Endothelial cell of umbilical vein (primary cell): Measurements from ENCODE around the gene POU6F2. TPM values are rescaled to one million over a fixed set of nuclear protein-coding genes. Genes with fewer than 3 reads are reported as not detected.

Experiments used
- BruUV-seq: library from RNA; stranded (reverse); fragments of 400-500 nt; replicated peaks from 2 replicates; lab custom pipeline; 2021; lab: Mats Ljungman, UMichigan
- CTCF ChIA-PET: fragments of 300-600, 350-600 bp; sonication (Branson Sonifier 250); formaldehyde crosslinking; loops from one replicate; lab custom pipeline; 2021; ENCODE audit warnings: antibody characterized with exemption, inconsistent platforms; lab: Charles Lee
- POLR2A ChIA-PET: fragments of 300-600, 350-600 bp; sonication (Branson Sonifier 250); formaldehyde crosslinking; loops from one replicate; lab custom pipeline; 2021; ENCODE audit warnings: antibody characterized with exemption, inconsistent platforms; lab: Charles Lee
- DNase-seq: peaks from one replicate; pipeline ENCODE4 v3.0.0-alpha.2; 2011; ENCODE audit warnings: low read depth, low spot score
- FAIRE-seq: peaks from 2 replicates; lab custom pipeline; 2011; peaks lifted over from hg19 to GRCh38; lab: Jason Lieb, UNC
- H2AFZ ChIP-seq: 2 replicates; pipeline ENCODE4 v1.6.0; 2012; ENCODE audit warnings: low read depth, low read length, control low read depth, inconsistent platforms
- H3K27ac ChIP-seq: 2 replicates; pipeline ENCODE4 v1.5.1; 2011; ENCODE audit warnings: low read depth, mild to moderate bottlenecking, control low read depth, low read length, moderate library complexity; ENCODE audit not compliant: insufficient read depth
- H3K27me3 ChIP-seq, 2 experiments: 2 replicates each; pipeline versions ENCODE4 v1.6.0 to v1.6.1; 2011; ENCODE audit warnings: low read length in 2 of 2, mixed read lengths in 1 of 2; ENCODE audit not compliant: control insufficient read depth in 2 of 2, insufficient read depth in 2 of 2
- H3K36me3 ChIP-seq, 2 experiments: 2 replicates in 1 of 2; 3 replicates in 1 of 2; pipeline ENCODE4 v1.5.1; 2011; ENCODE audit warnings: low read length in 2 of 2, mild to moderate bottlenecking in 1 of 2, moderate library complexity in 1 of 2; ENCODE audit not compliant: control insufficient read depth in 2 of 2, insufficient read depth in 2 of 2; ENCODE audit errors: extremely low read depth in 1 of 2
- H3K4me1 ChIP-seq: 3 replicates; pipeline ENCODE4 v1.5.1; 2011; ENCODE audit warnings: mild to moderate bottlenecking, low read length; ENCODE audit not compliant: control insufficient read depth, insufficient read depth; ENCODE audit errors: extremely low read depth
- H3K4me2 ChIP-seq: 2 replicates; pipeline ENCODE4 v1.6.1; 2011; ENCODE audit warnings: low read length, control low read depth, mixed read lengths; ENCODE audit not compliant: insufficient read depth
- H3K4me3 ChIP-seq, 3 experiments: fragments of 200-600 bp in 1 of 3; sonication (generic), shearing (Covaris generic) in 1 of 3; replicated peaks in 1 of 3; 2 replicates each; pipeline ENCODE4 v1.5.1; 2011 to 2016; ENCODE audit warnings: control low read depth in 3 of 3, low read length in 3 of 3, mild to moderate bottlenecking in 2 of 3, inconsistent platforms in 1 of 3, low read depth in 1 of 3, moderate library complexity in 1 of 3; ENCODE audit not compliant: insufficient read depth in 1 of 3
- H3K79me2 ChIP-seq: 2 replicates; pipeline ENCODE4 v1.6.0; 2012; ENCODE audit warnings: low read length, inconsistent platforms; ENCODE audit not compliant: control insufficient read depth, insufficient read depth
- H3K9ac ChIP-seq: replicated peaks from 2 replicates; pipeline ENCODE3; 2011; ENCODE audit warnings: low read length, control low read depth; ENCODE audit not compliant: insufficient read depth; ENCODE audit errors: extremely low read depth
- H3K9me1 ChIP-seq: replicated peaks from 3 replicates; pipeline ENCODE4 v1.6.0; 2011; ENCODE audit warnings: mild to moderate bottlenecking, low read length; ENCODE audit not compliant: control insufficient read depth, insufficient read depth; ENCODE audit errors: extremely low read depth
- H3K9me3 ChIP-seq: replicated peaks from 2 replicates; pipeline ENCODE4 v1.5.1; 2012; ENCODE audit warnings: low read length, inconsistent platforms; ENCODE audit not compliant: control insufficient read depth, insufficient read depth
- H4K20me1 ChIP-seq: replicated peaks from 2 replicates; pipeline ENCODE3; 2011; ENCODE audit warnings: mild to moderate bottlenecking, low read length; ENCODE audit not compliant: control insufficient read depth, insufficient read depth; ENCODE audit errors: extremely low read depth
- EZH2 ChIP-seq: IDR thresholded peaks from 2 replicates; pipeline ENCODE4 v1.6.1; 2012; ENCODE audit warnings: borderline replicate concordance, low read depth, mild to moderate bottlenecking, moderate library complexity, low read length, inconsistent platforms; ENCODE audit not compliant: severe bottlenecking
- FOS ChIP-seq: IDR thresholded peaks from 2 replicates; pipeline ENCODE4 v1.6.1; 2011; ENCODE audit warnings: mild to moderate bottlenecking, low read length, moderate library complexity, borderline replicate concordance; ENCODE audit not compliant: insufficient read depth
- GATA2 ChIP-seq: IDR thresholded peaks from 2 replicates; pipeline ENCODE4 v1.7.0; 2011; ENCODE audit warnings: low read depth, mild to moderate bottlenecking, moderate library complexity, mixed read lengths, low read length; ENCODE audit not compliant: insufficient read length, insufficient read depth
- JUN ChIP-seq: IDR thresholded peaks from 2 replicates; pipeline ENCODE4 v1.6.1; 2011; ENCODE audit warnings: borderline replicate concordance, low read depth; ENCODE audit not compliant: insufficient read length, insufficient read depth
- MYC ChIP-seq: IDR thresholded peaks from one replicate; pipeline ENCODE4 v1.6.1; 2011; ENCODE audit warnings: mild to moderate bottlenecking, low read depth, low read length
- POLR2A ChIP-seq: IDR thresholded peaks from 2 replicates; pipeline ENCODE4 v1.6.1; 2012; ENCODE audit warnings: low read depth, mild to moderate bottlenecking, control low read depth, low read length
- POLR2AphosphoS5 ChIP-seq: IDR thresholded peaks from 2 replicates; pipeline ENCODE4 v1.6.1; 2012; ENCODE audit warnings: low read depth, mild to moderate bottlenecking, control low read depth, low read length, moderate library complexity; ENCODE audit not compliant: insufficient read depth
- dilution Hi-C: fragments of 300-500 bp; cut with MboI; formaldehyde crosslinking; loops from one replicate; pipeline ENCODE4 v1.15.0; 2019; ENCODE audit warnings: low sequenced_read_pairs; ENCODE audit not compliant: extremely low pct_ligation_motif_present
- intact Hi-C: fragments of 100-400 bp; cut with micrococcal nuclease; formaldehyde crosslinking; loops from one replicate; pipeline ENCODE4 v1.10.0; 2022
- polyA plus RNA-seq, 4 experiments: library from polyadenylated mRNA; depleted of rRNA in 3 of 4; stranded (reverse) in 3 of 4; unstranded in 1 of 4; fragments of >200 nt; gene quantifications; 2 replicates each; pipeline versions ENCODE4 v1.2.1 to v1.2.3, GENCODE V29; 2011 to 2012; ENCODE audit warnings: missing spikeins in 1 of 4
- total RNA-seq: library from RNA; stranded (reverse); gene quantifications from 2 replicates; pipeline ENCODE4 v1.2.3, GENCODE V29; 2021
- TF ChIP-seq, protein P1 (sequence below), 2 donors: IDR thresholded peaks; 1 replicate in 1 of 2; 2 replicates in 1 of 2; pipeline ENCODE4 v1.5.1; 2011; ENCODE audit warnings: low read length in 2 of 2, mild to moderate bottlenecking in 2 of 2, moderate library complexity in 2 of 2, control low read depth in 1 of 2, inconsistent platforms in 1 of 2, low read depth in 1 of 2; ENCODE audit not compliant: insufficient read depth in 1 of 2; ENCODE audit errors: extremely low read depth in 1 of 2
- TF ChIP-seq, protein P2 (sequence below): IDR thresholded peaks from 2 replicates; pipeline ENCODE4 v1.6.1; 2011; ENCODE audit not compliant: insufficient read depth, insufficient read length

The POU6F2 gene
- total and polyA plus RNA-seq, 2 donors (not counting 3 experiments of a cell fraction or from before 2014, with no cell fraction given): 0.29 TPM; not detected in 1

DNA sequence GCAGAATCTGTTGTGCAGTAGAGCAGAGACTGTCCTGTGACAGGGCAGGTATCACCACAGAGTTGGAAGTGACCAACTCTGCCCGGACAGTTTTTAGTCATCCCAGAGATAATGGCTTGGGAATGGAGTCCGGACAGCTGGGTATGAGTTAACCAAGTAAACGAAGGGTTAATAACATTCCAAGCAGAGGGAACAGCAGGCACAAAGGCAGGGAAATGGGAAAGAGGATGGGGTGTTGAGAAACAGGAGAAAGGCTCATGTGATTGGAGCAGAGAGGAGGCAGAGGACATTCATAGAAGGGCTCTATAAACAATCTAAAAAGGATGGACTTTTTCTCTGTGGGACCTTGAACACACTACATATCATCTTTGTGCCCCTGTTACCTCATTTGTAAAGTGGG is 456.3 kb downstream of the POU6F2 start:
- H3K4me2 ChIP-seq: no peak overlapping the region
- DNase-seq (no peak), FAIRE-seq (no peak)
- H3K79me2 ChIP-seq: no peaks in the 10 kb centered on the region
- ChIA-PET POLR2A (no interaction called here), CTCF (no interaction called here)
- no peak overlapping the region for H2AFZ ChIP-seq
- H3K36me3 ChIP-seq: no peaks in the 10 kb centered on the region
- BruUV-seq: no TSS peak
- H3K27me3 ChIP-seq: no peaks in the 10 kb centered on the region
- dilution Hi-C loops: no loop called here
- no peak overlapping the region for H3K27ac ChIP-seq
- intact Hi-C loops: no loop called here
- TF ChIP-seq POLR2AphosphoS5 (no peak), GATA2 (no peak), EZH2 (no peak), POLR2A (no peak), FOS (no peak), JUN (no peak), MYC (no peak)
- TF ChIP-seq, protein P1, sequence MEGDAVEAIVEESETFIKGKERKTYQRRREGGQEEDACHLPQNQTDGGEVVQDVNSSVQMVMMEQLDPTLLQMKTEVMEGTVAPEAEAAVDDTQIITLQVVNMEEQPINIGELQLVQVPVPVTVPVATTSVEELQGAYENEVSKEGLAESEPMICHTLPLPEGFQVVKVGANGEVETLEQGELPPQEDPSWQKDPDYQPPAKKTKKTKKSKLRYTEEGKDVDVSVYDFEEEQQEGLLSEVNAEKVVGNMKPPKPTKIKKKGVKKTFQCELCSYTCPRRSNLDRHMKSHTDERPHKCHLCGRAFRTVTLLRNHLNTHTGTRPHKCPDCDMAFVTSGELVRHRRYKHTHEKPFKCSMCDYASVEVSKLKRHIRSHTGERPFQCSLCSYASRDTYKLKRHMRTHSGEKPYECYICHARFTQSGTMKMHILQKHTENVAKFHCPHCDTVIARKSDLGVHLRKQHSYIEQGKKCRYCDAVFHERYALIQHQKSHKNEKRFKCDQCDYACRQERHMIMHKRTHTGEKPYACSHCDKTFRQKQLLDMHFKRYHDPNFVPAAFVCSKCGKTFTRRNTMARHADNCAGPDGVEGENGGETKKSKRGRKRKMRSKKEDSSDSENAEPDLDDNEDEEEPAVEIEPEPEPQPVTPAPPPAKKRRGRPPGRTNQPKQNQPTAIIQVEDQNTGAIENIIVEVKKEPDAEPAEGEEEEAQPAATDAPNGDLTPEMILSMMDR (IDR thresholded peaks at IDR 0.05; ENCODE audit: extremely low read depth in 1 of 2, insufficient read depth in 1 of 2, low read depth in 1 of 2, low read length in 2 of 2): no peak
- TF ChIP-seq, protein P2, sequence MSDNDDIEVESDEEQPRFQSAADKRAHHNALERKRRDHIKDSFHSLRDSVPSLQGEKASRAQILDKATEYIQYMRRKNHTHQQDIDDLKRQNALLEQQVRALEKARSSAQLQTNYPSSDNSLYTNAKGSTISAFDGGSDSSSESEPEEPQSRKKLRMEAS: no peak
- no peak overlapping the region for H3K4me3 ChIP-seq
- H3K9ac ChIP-seq: no peak overlapping the region
- no peaks in the 10 kb centered on the region for H4K20me1 ChIP-seq
- H3K9me1 ChIP-seq: no peaks in the 10 kb centered on the region
- H3K9me3 ChIP-seq: no peaks in the 10 kb centered on the region
- H3K4me1 ChIP-seq: no peaks in the 10 kb centered on the region
